Measurements from ENCODE around the gene FXYD5. TPM values are rescaled to one million over a fixed set of nuclear protein-coding genes. Genes with fewer than 3 reads are reported as not detected.

Gene FXYD5
- total and polyA plus RNA-seq, 2 donors (not counting 1 experiment from before 2014, with no cell fraction given), result 310 to 390 TPM

DNA sequence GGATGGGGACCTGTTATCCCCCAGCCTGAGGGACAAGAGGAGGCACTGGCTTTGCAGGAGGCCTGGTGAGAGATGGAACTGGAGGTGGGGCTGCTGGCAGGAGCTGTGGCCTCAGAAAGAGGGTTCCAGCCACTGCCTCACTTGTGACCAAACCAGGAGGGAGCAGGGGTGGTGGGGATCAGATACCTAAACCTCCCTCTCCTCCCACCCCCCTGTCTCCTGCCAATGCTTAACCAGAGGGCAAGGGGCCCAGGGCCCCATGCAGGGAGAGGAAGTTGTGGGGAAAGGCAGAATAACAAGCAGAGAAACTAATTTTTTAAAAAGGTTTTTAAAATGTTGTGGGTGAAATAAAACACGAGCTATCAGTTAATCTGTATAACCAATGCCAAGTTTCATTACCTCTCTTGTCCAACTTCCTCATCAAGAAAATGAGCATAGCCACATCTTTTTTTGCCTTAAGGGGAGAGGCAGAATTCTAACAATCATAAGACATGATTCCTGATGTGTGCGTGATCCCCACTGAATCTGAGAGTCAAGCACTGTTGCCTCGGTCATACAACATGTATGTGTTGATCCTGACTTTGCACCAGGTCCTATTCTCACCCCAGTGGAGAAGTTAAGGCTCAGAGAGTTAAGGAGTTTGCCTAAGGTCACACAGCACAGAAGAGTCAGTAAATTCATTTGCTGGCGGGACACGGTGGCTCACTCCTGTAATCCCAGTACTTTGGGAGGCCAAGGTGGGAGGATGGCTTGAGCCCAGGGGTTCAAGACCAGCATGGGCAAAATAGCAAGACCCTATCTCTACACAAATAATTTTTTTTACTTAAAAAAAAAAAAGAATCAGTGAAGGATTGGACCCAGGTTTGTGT is 12.9 kb downstream of the FXYD5 start:
- TF ChIP-seq, protein P1, sequence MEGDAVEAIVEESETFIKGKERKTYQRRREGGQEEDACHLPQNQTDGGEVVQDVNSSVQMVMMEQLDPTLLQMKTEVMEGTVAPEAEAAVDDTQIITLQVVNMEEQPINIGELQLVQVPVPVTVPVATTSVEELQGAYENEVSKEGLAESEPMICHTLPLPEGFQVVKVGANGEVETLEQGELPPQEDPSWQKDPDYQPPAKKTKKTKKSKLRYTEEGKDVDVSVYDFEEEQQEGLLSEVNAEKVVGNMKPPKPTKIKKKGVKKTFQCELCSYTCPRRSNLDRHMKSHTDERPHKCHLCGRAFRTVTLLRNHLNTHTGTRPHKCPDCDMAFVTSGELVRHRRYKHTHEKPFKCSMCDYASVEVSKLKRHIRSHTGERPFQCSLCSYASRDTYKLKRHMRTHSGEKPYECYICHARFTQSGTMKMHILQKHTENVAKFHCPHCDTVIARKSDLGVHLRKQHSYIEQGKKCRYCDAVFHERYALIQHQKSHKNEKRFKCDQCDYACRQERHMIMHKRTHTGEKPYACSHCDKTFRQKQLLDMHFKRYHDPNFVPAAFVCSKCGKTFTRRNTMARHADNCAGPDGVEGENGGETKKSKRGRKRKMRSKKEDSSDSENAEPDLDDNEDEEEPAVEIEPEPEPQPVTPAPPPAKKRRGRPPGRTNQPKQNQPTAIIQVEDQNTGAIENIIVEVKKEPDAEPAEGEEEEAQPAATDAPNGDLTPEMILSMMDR (IDR thresholded peaks at IDR 0.05), result no peak
- no peak for TF ChIP-seq EZH2 (IDR thresholded peaks at IDR 0.05; ENCODE audit: borderline replicate concordance, insufficient read depth, low read depth, low read length, poor library complexity, severe bottlenecking)

More for the DNA sequence above, 12.9 kb downstream of the FXYD5 start:
- Histone ChIP-seq H3K4me3 (ENCODE audit: control extremely low read depth in 1 of 5, extremely low read depth in 1 of 5, insufficient read depth in 1 of 5, low read depth in 2 of 5, low read length in 4 of 5) (no peak overlapping the region), H2AFZ (ENCODE audit: insufficient read depth, low read depth, low read length, poor library complexity, severe bottlenecking) (peak overlapping the region; percentile 23), H3K9me3 (ENCODE audit: control extremely low read depth in 1 of 3, control insufficient read depth in 2 of 3, insufficient read depth in 1 of 3, low read length in 2 of 3) (peaks cover 0 to 8% (median under 1%) of the 10 kb centered on the region in 3 donors), H3K27me3 (replicated peaks in 1 of 4; ENCODE audit: control extremely low read depth in 1 of 4, control insufficient read depth in 3 of 4, insufficient read depth in 4 of 4, low read length in 3 of 4) (no peaks in the 10 kb centered on the region), H3K9ac (ENCODE audit: low read length) (no peak overlapping the region), H3K4me1 (ENCODE audit: control insufficient read depth in 2 of 2, insufficient read depth in 2 of 2, low read length in 2 of 2) (peaks cover 21 to 25% of the 10 kb centered on the region in 2 donors), H3K27ac (ENCODE audit: low read length in 2 of 2) (peak overlapping the region; percentile 66 to 74), H3K36me3 (replicated peaks in 1 of 2; ENCODE audit: control extremely low read depth in 1 of 2, control insufficient read depth in 1 of 2, extremely low read depth in 1 of 2, insufficient read depth in 2 of 2, low read length in 1 of 2) (peaks cover 2 to 69% of the 10 kb centered on the region in 2 experiments), H3K79me2 (ENCODE audit: control insufficient read depth, insufficient read depth, low read length) (peaks cover 4% of the 10 kb centered on the region), H3K4me2 (replicated peaks; ENCODE audit: low read depth, low read length, poor library complexity, severe bottlenecking) (peak overlapping the region; percentile 56), H4K20me1 (ENCODE audit: control insufficient read depth, insufficient read depth, low read length, poor library complexity, severe bottlenecking) (peaks cover 13% of the 10 kb centered on the region)
- Mint-ChIP-seq H3K27ac (peak overlapping the region; percentile 92), H3K4me1 (peaks cover 35% of the 10 kb centered on the region), H3K27me3 (no peaks in the 10 kb centered on the region), H3K9me3 (ENCODE audit: insufficient read depth) (no peaks in the 10 kb centered on the region), H3K4me3 (peak overlapping the region; percentile 37)
- DNase-seq (peak; percentile 40), ATAC-seq (ENCODE audit: low read depth) (no peak)
- intact Hi-C loops (cut with micrococcal nuclease), result no loop called here
- ChIA-PET POLR2A (interaction anchor here (0.7 to 1.5 kb wide), 3 partner anchors 26 to 91 kb away, joined by 3 to 4 read pairs (median 3); no protein-coding TSS in a partner anchor), CTCF (interaction anchor here (0.7 to 2.0 kb wide), 9 partner anchors 14 to 114 kb away, joined by 3 to 10 read pairs (median 3); partner anchors contain the start of gene FXYD5)
- WGBS (ENCODE audit: insufficient coverage), result no CpG with 5 or more reads among the region's 5 CpGs

Measured in B cell (primary cell).